ENCODE measurements around the gene ENO3. TPM values are rescaled to one million over a fixed set of nuclear protein-coding genes. Genes with fewer than 3 reads are reported as not detected.
"Not testable (repeated sequence)": the region's sequence is repeated elsewhere in the genome, so short reads cannot be mapped to it uniquely, and the experiment has no call there.

Gene ENO3
- total and polyA plus RNA-seq, 2 experiments from 2014 or later = 1.2 to 4.1 TPM

GRCh38 chr17:4919511-4920047 lies 31.3 kb upstream of the ENO3 start:
- Histone ChIP-seq H3K27me3 (replicated peaks; ENCODE audit: insufficient read depth) (no peaks in the 10 kb centered on the region), H3K4me1 (ENCODE audit: insufficient read depth) (peaks cover 14% of the 10 kb centered on the region), H3K4me2 (ENCODE audit: unreplicated experiment) (peak overlapping the region; percentile 5), H3K36me3 (ENCODE audit: low read depth) (no peaks in the 10 kb centered on the region), H3K9ac (no peak overlapping the region), H3F3A (ENCODE audit: insufficient read depth) (0 out of 2 replicates have a peak, but pooled peaks cover 7% of the 10 kb centered on the region), H2AFZ (0 out of 2 replicates have a peak overlapping the region, but pooled peaks have one; percentile 9), H3K9me2 (ENCODE audit: insufficient read depth) (no peaks in the 10 kb centered on the region), H3K27ac (no peak overlapping the region), H4K20me1 (ENCODE audit: insufficient read depth) (no peaks in the 10 kb centered on the region), H3K79me2 (ENCODE audit: insufficient read depth) (no peaks in the 10 kb centered on the region), H3K4me3 (no peak overlapping the region), H3K9me3 (ENCODE audit: low read depth) (no peaks in the 10 kb centered on the region)
- 49 to 50% methylated on average over 8 of the region's 8 CpGs for WGBS, 2 experiments (ENCODE audit: low coverage in 1 of 2, low lambda C conversion rate in 2 of 2, missing lambda C conversion rate in 2 of 2)
- DNase-seq = no peak
- no peak for TF ChIP-seq EZH2phosphoT487 (IDR thresholded peaks at IDR 0.05; ENCODE audit: insufficient read depth, low read depth)
- TF ChIP-seq EZH2 (IDR thresholded peaks at IDR 0.05; ENCODE audit: insufficient read depth, poor library complexity, severe bottlenecking) = no peak
- in situ Hi-C loops (cut with MboI) = loop anchor here (10.0 kb wide), 1 partner anchor 135 kb away; no protein-coding TSS in a partner anchor

GRCh38 chr17:4920351-4921048 lies 30.4 kb upstream of the ENO3 start:
- in situ Hi-C loops (cut with MboI) = no loop called here
- Histone ChIP-seq H3K9me2 (ENCODE audit: insufficient read depth) (no peaks in the 10 kb centered on the region), H3K9me3 (ENCODE audit: low read depth) (no peaks in the 10 kb centered on the region), H4K20me1 (ENCODE audit: insufficient read depth) (no peaks in the 10 kb centered on the region), H3K27ac (peak overlapping the region; percentile 23; the same call in 1 of the 2 replicates), H3K9ac (no peak overlapping the region), H3F3A (ENCODE audit: insufficient read depth) (0 out of 2 replicates have a peak, but pooled peaks cover 7% of the 10 kb centered on the region), H2AFZ (no peak overlapping the region), H3K4me2 (ENCODE audit: unreplicated experiment) (peak overlapping the region; percentile 5), H3K27me3 (replicated peaks; ENCODE audit: insufficient read depth) (no peaks in the 10 kb centered on the region), H3K36me3 (ENCODE audit: low read depth) (no peaks in the 10 kb centered on the region), H3K4me1 (ENCODE audit: insufficient read depth) (peaks cover 14% of the 10 kb centered on the region), H3K4me3 (no peak overlapping the region), H3K79me2 (ENCODE audit: insufficient read depth) (no peaks in the 10 kb centered on the region)
- 80 to 85% methylated on average over 10 of the region's 10 CpGs for WGBS, 2 experiments (ENCODE audit: low coverage in 1 of 2, low lambda C conversion rate in 2 of 2, missing lambda C conversion rate in 2 of 2)
- DNase-seq = peak; percentile 65
- TF ChIP-seq EZH2 (IDR thresholded peaks at IDR 0.05; ENCODE audit: insufficient read depth, poor library complexity, severe bottlenecking) = no peak
- no peak for TF ChIP-seq EZH2phosphoT487 (IDR thresholded peaks at IDR 0.05; ENCODE audit: insufficient read depth, low read depth)

- in situ Hi-C loops (cut with MboI) = no loop called here
Observed at GRCh38 chr17:4921320-4921719, 29.6 kb upstream of the ENO3 start.

GRCh38 chr17:4926577-4927335 lies 24.2 kb upstream of the ENO3 start:
- H3K9ac ChIP-seq; H3F3A ChIP-seq (ENCODE audit: insufficient read depth); H3K27me3 ChIP-seq (replicated peaks; ENCODE audit: insufficient read depth); H3K36me3 ChIP-seq (ENCODE audit: low read depth); H3K9me2 ChIP-seq (ENCODE audit: insufficient read depth); H3K4me3 ChIP-seq; H3K9me3 ChIP-seq (ENCODE audit: low read depth); H3K4me1 ChIP-seq (ENCODE audit: insufficient read depth); H3K27ac ChIP-seq; H3K79me2 ChIP-seq (ENCODE audit: insufficient read depth); H4K20me1 ChIP-seq (ENCODE audit: insufficient read depth); H3K4me2 ChIP-seq (ENCODE audit: unreplicated experiment); H2AFZ ChIP-seq; in situ Hi-C loops (cut with MboI); DNase-seq: not testable (repeated sequence)
- WGBS, 2 experiments (ENCODE audit: low coverage in 1 of 2, low lambda C conversion rate in 2 of 2, missing lambda C conversion rate in 2 of 2) = 88 to 91% methylated on average over 14 to 24 of the region's 24 CpGs

More at GRCh38 chr17:4921320-4921719, 29.6 kb upstream of the ENO3 start:
- H3K9me3 ChIP-seq (ENCODE audit: low read depth) = no peaks in the 10 kb centered on the region
- H2AFZ ChIP-seq = no peak overlapping the region
- H4K20me1 ChIP-seq (ENCODE audit: insufficient read depth) = no peaks in the 10 kb centered on the region
- no peak overlapping the region for H3K4me2 ChIP-seq (ENCODE audit: unreplicated experiment)
- H3K27me3 ChIP-seq (replicated peaks; ENCODE audit: insufficient read depth) = no peaks in the 10 kb centered on the region
- H3K9ac ChIP-seq = no peak overlapping the region
- no peaks in the 10 kb centered on the region for H3K9me2 ChIP-seq (ENCODE audit: insufficient read depth)
- H3F3A ChIP-seq (ENCODE audit: insufficient read depth) = 0 out of 2 replicates have a peak, but pooled peaks cover 7% of the 10 kb centered on the region
- peaks cover 14% of the 10 kb centered on the region for H3K4me1 ChIP-seq (ENCODE audit: insufficient read depth)
- WGBS, 2 experiments (ENCODE audit: low coverage in 1 of 2, low lambda C conversion rate in 2 of 2, missing lambda C conversion rate in 2 of 2) = 72 to 81% methylated on average over 4 of the region's 4 CpGs
- TF ChIP-seq EZH2phosphoT487 (IDR thresholded peaks at IDR 0.05; ENCODE audit: insufficient read depth, low read depth) (no peak), EZH2 (IDR thresholded peaks at IDR 0.05; ENCODE audit: insufficient read depth, poor library complexity, severe bottlenecking) (no peak)
- DNase-seq = no peak
- H3K79me2 ChIP-seq (ENCODE audit: insufficient read depth) = no peaks in the 10 kb centered on the region
- no peak overlapping the region for H3K27ac ChIP-seq
- H3K36me3 ChIP-seq (ENCODE audit: low read depth) = no peaks in the 10 kb centered on the region
- no peak overlapping the region for H3K4me3 ChIP-seq

All from GM23248 (cell line).